ENCODE data around the gene ANKRD33B. TPM values are rescaled to one million over a fixed set of nuclear protein-coding genes. Genes with fewer than 3 reads are reported as not detected.
A peak's percentile ranks its signal among the peaks of the same experiment; 100 is the strongest.

Gene ANKRD33B
- total and polyA plus RNA-seq, 2 of the 13 experiments (the other 11 are each of a cell fraction or from before 2014, with no cell fraction given), result 0.02 TPM; not detected in 1

DNA sequence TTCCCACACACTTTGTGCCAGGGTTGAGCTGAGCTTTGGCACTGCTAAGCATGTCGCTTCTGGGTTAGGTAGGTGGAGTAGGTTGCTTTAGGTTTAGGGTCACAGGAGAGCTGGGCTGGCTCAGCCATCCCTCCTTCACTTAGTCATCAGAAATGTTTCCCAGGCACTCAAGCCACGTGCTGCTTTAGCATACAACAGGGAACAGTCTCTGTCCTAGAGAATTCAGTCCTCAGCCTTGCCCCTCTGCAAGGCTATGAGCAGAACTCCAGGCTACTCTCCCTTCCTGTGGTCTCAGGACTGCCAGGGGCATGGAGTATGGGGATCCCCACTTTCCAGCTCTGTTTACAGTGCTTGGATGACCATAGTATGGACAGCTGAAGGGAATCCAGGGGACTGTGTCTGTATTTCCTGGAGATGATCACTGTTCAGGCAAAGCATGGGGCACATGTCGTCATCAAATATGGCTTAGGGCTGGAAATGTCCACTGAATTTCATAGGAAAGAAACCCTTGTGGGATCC is 7.5 kb upstream of the ANKRD33B start:
- H3K4me1 ChIP-seq (ENCODE audit: insufficient read depth, low read length), result no peaks in the 10 kb centered on the region
- intact Hi-C loops (cut with micrococcal nuclease; ENCODE audit: unreplicated experiment) (no loop called here), in situ Hi-C loops (cut with HindIII; ENCODE audit: extremely low pct_ligation_motif_present, low pct_unique_long_range_greater_than_20kb) (no loop called here)
- H3K27ac ChIP-seq (ENCODE audit: extremely low read length, insufficient read depth, low read length), result no peak overlapping the region
- WGBS (ENCODE audit: low lambda C conversion rate), result 23% methylated on average over 3 of the region's 3 CpGs
- H3K4me3 ChIP-seq (replicated peaks in 1 of 3; ENCODE audit: insufficient read depth in 1 of 3, low read depth in 2 of 3, low read length in 3 of 3), result no peak overlapping the region
- ChIA-PET POLR2A (no interaction called here), CTCF (ENCODE audit: low intra/inter-chr PET ratio, low total read pairs) (no interaction called here)
- H3K36me3 ChIP-seq (replicated peaks in 1 of 2; ENCODE audit: control insufficient read depth in 1 of 2, insufficient read depth in 2 of 2, low read length in 2 of 2), result no peaks in the 10 kb centered on the region
- DNase-seq (ENCODE audit: low spot score), result no peak
- TF ChIP-seq CREB1 (IDR thresholded peaks at IDR 0.05), result peak; percentile 27; the same call in 1 of the 2 replicates
- TF ChIP-seq CREB1 (CRISPR knock-in tag; IDR thresholded peaks at IDR 0.05), result no peak
- TF ChIP-seq HDAC2 (CRISPR knock-in tag; IDR thresholded peaks at IDR 0.05), result no peak
- TF ChIP-seq, protein P1, sequence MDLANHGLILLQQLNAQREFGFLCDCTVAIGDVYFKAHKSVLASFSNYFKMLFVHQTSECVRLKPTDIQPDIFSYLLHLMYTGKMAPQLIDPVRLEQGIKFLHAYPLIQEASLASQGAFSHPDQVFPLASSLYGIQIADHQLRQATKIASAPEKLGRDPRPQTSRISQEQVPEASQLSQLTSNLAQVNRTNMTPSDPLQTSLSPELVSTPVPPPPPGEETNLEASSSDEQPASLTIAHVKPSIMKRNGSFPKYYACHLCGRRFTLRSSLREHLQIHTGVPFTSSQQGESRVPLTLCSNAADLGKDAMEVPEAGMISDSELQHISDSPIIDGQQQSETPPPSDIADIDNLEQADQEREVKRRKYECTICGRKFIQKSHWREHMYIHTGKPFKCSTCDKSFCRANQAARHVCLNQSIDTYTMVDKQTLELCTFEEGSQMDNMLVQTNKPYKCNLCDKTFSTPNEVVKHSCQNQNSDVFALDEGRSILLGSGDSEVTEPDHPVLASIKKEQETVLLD (CRISPR knock-in tag; IDR thresholded peaks at IDR 0.05; ENCODE audit: low read depth), result no peak
- TF ChIP-seq ZNF136 (CRISPR knock-in tag; IDR thresholded peaks at IDR 0.05; ENCODE audit: low read depth), result no peak
- TF ChIP-seq ZIK1 (CRISPR knock-in tag; IDR thresholded peaks at IDR 0.05; ENCODE audit: borderline replicate concordance, low read depth), result no peak
- TF ChIP-seq SNAPC2 (CRISPR knock-in tag; IDR thresholded peaks at IDR 0.05), result no peak
- no TSS peak for BruUV-seq (replicated peaks)
- no peak for FAIRE-seq
- no peak overlapping the region for H3K4me2 ChIP-seq (ENCODE audit: low read depth, low read length)
- no peaks in the 10 kb centered on the region; a peak in 2 of 5 replicates for H3K27me3 ChIP-seq (ENCODE audit: control insufficient read depth in 1 of 2, insufficient read depth in 2 of 2, low read length in 2 of 2)
- H3K9ac ChIP-seq (ENCODE audit: insufficient read depth, low read depth, low read length), result no peak overlapping the region
- no peaks in the 10 kb centered on the region for H4K20me1 ChIP-seq (ENCODE audit: insufficient read depth, low read length)
- H3K79me2 ChIP-seq (ENCODE audit: insufficient read depth, low read length), result no peaks in the 10 kb centered on the region
- no peak overlapping the region for H2AFZ ChIP-seq (ENCODE audit: low read length)
- no peaks in the 10 kb centered on the region for H3K9me3 ChIP-seq (ENCODE audit: low read length)
- no peak for ATAC-seq
